ENCODE measurements around the gene SCN1B. TPM values are rescaled to one million over a fixed set of nuclear protein-coding genes. Genes with fewer than 3 reads are reported as not detected.

The SCN1B gene
- total RNA-seq, 2 donors from 2014 or later: 1.4 to 1.5 TPM

GRCh38 chr19:35011737-35012682 lies 18.3 kb upstream of the SCN1B start:
- H3K9me3 ChIP-seq (ENCODE audit: control insufficient read depth, low read length): no peaks in the 10 kb centered on the region
- Mint-ChIP-seq H3K36me3 (ENCODE audit: low read depth) (peaks cover 60% of the 10 kb centered on the region), H3K4me3 (no peak overlapping the region), H3K27me3 (ENCODE audit: insufficient read depth) (no peaks in the 10 kb centered on the region), H3K9me3 (no peaks in the 10 kb centered on the region), H3K4me1 (no peaks in the 10 kb centered on the region), H3K27ac (peak overlapping the region; percentile 21)
- no peak overlapping the region for H3K9ac ChIP-seq (ENCODE audit: extremely low read depth, low read length, poor library complexity, severe bottlenecking)
- 95 to 97% methylated on average over 9 to 18 of the region's 18 CpGs for WGBS, 2 experiments (ENCODE audit: insufficient coverage in 1 of 2, insufficient read length in 1 of 2)
- TF ChIP-seq CTCF (conservative IDR thresholded peaks at IDR 0.05): no peak
- H3K4me3 ChIP-seq (ENCODE audit: low read length): no peak overlapping the region
- no peaks in the 10 kb centered on the region for H3K27me3 ChIP-seq (ENCODE audit: control insufficient read depth, insufficient read depth, low read length, poor library complexity, severe bottlenecking)
- H3K27ac ChIP-seq (ENCODE audit: low read depth, low read length): no peak overlapping the region
- no peak for DNase-seq
- no peaks in the 10 kb centered on the region for H3K4me1 ChIP-seq (ENCODE audit: control insufficient read depth, insufficient read depth, low read length)
- H3K36me3 ChIP-seq (ENCODE audit: control insufficient read depth, insufficient read depth, low read length): peaks cover 77% of the 10 kb centered on the region

DNA sequence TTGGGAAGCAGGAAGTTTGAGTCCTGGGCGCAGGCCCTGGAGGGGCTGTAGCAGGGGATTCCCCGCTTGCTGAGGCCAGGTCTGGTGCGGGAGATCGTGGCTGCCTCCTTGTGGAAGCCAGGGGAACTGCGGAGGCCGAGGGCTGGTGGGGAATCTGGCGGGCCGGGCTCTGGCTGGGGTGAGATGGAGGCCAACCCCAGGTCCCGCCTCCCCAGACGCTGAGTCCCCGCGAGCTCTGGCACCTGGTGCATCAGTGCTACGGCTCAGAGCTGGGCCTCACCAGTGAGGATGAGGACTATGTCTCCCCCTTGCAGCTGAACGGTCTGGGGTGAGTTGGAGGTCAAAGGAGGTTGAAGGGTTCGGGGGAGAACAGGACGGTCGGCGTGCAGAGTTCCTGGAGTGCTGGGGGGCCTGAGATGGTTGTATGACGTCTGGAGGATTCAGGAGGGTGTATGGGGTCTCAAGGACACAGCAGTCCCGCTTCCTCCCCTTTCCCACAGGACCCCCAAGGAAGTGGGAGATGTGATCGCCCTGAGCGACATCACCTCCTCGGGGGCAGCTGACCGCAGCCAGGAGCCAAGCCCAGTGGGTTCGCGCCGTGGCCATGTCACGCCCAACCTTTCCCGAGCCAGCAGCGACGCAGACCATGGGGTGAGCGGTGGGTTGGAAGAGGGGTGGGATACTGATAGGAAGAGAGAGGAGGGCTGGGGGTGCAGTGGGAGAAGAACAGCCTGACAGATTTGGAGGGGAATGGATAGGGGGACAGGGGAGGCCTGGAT lies 17.0 kb upstream of the SCN1B start:
- Mint-ChIP-seq H3K4me3 (no peak overlapping the region), H3K27ac (peak overlapping the region; percentile 94)

More for the DNA sequence above, 17.0 kb upstream of the SCN1B start:
- TF ChIP-seq CTCF (conservative IDR thresholded peaks at IDR 0.05): peak; percentile 98
- no peaks in the 10 kb centered on the region for H3K27me3 ChIP-seq (ENCODE audit: control insufficient read depth, insufficient read depth, low read length, poor library complexity, severe bottlenecking)
- H3K36me3 Mint-ChIP-seq (ENCODE audit: low read depth): peaks cover 66% of the 10 kb centered on the region
- 80 to 83% methylated on average over 27 to 32 of the region's 32 CpGs for WGBS, 2 experiments (ENCODE audit: insufficient coverage in 1 of 2, insufficient read length in 1 of 2)
- no peaks in the 10 kb centered on the region for H3K4me1 ChIP-seq (ENCODE audit: control insufficient read depth, insufficient read depth, low read length)
- no peaks in the 10 kb centered on the region for H3K9me3 Mint-ChIP-seq
- DNase-seq: peak; percentile 96
- H3K36me3 ChIP-seq (ENCODE audit: control insufficient read depth, insufficient read depth, low read length): peaks cover 87% of the 10 kb centered on the region
- H3K4me1 Mint-ChIP-seq: no peaks in the 10 kb centered on the region
- no peaks in the 10 kb centered on the region for H3K9me3 ChIP-seq (ENCODE audit: control insufficient read depth, low read length)
- H3K9ac ChIP-seq (ENCODE audit: extremely low read depth, low read length, poor library complexity, severe bottlenecking): no peak overlapping the region
- no peak overlapping the region for H3K27ac ChIP-seq (ENCODE audit: low read depth, low read length)
- H3K4me3 ChIP-seq (ENCODE audit: low read length): no peak overlapping the region
- no peaks in the 10 kb centered on the region for H3K27me3 Mint-ChIP-seq (ENCODE audit: insufficient read depth)

All from endodermal cell (in vitro differentiated cells).